ENCODE data around the gene ADNP.

DNA sequence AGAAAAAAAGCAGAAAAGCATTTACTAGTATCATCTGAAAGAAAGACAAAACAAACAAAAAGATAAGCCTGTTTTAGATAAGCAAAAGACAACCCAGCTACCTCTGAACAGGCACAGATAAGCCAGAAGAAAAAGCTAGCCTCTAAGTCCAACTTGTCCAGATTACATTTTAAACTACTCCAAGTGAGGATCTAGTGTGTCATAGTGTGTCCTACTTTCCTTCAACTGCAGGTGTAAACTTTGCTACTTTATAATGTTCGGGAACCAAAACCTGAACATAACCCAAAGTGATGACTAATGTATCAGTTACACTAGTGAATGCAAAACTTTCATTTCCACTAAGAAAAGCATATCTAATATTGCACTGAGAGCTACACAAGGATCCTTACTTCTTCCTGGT lies 19.5 kb downstream of the ADNP start:
- TF ChIP-seq, protein P1, sequence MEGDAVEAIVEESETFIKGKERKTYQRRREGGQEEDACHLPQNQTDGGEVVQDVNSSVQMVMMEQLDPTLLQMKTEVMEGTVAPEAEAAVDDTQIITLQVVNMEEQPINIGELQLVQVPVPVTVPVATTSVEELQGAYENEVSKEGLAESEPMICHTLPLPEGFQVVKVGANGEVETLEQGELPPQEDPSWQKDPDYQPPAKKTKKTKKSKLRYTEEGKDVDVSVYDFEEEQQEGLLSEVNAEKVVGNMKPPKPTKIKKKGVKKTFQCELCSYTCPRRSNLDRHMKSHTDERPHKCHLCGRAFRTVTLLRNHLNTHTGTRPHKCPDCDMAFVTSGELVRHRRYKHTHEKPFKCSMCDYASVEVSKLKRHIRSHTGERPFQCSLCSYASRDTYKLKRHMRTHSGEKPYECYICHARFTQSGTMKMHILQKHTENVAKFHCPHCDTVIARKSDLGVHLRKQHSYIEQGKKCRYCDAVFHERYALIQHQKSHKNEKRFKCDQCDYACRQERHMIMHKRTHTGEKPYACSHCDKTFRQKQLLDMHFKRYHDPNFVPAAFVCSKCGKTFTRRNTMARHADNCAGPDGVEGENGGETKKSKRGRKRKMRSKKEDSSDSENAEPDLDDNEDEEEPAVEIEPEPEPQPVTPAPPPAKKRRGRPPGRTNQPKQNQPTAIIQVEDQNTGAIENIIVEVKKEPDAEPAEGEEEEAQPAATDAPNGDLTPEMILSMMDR (IDR thresholded peaks at IDR 0.05): no peak
- TF ChIP-seq EZH2 (IDR thresholded peaks at IDR 0.05; ENCODE audit: borderline replicate concordance, insufficient read depth, low read depth, low read length, poor library complexity, severe bottlenecking): no peak

Measured in B cell (primary cell).